Heart right ventricle (tissue), 16 donors: ENCODE measurements around the gene MAN1C1. TPM values are rescaled to one million over a fixed set of nuclear protein-coding genes. Genes with fewer than 3 reads are reported as not detected.
"Not testable (repeated sequence)": the region's sequence is repeated elsewhere in the genome, so short reads cannot be mapped to it uniquely, and the experiment has no call there.

Source experiments
- ATAC-seq, 8 donors: fragments of 200-7000 bp; cut with Tn5 transposase; one replicate each; pipeline ENCODE4 v1.9.1; 2020; ENCODE audit warnings: mild to moderate bottlenecking in 8 of 8, moderate library complexity in 8 of 8, moderate number of reproducible peaks in 1 of 8
- DNase-seq, 2 donors: peaks; one replicate each; pipeline ENCODE4 v3.0.0-alpha.2; 2020
- H3K27ac ChIP-seq, 10 donors: fragments of 200-600 bp; sonication (generic) in 2 of 10; one replicate each; pipeline versions ENCODE4 v1.5.0 to v1.8.0; 2020 to 2022; ENCODE audit warnings: mild to moderate bottlenecking in 3 of 10
- H3K27me3 ChIP-seq, 7 donors: fragments of 200-600 bp; one replicate each; pipeline ENCODE4 v1.8.0; 2021 to 2022; ENCODE audit warnings: mild to moderate bottlenecking in 2 of 7
- H3K36me3 ChIP-seq, 9 donors: fragments of 200-600 bp; sonication (generic) in 1 of 9; one replicate each; pipeline versions ENCODE4 v1.5.0 to v1.8.0; 2020 to 2022; ENCODE audit warnings: mild to moderate bottlenecking in 2 of 9
- H3K4me1 ChIP-seq, 9 donors: fragments of 200-600 bp; sonication (generic) in 1 of 9; one replicate each; pipeline versions ENCODE4 v1.5.0 to v1.8.0; 2020 to 2022; ENCODE audit warnings: mild to moderate bottlenecking in 4 of 9
- H3K4me3 ChIP-seq, 10 donors: fragments of 200-600 bp; sonication (generic) in 2 of 10; one replicate each; pipeline versions ENCODE4 v1.5.0 to v1.8.0; 2020 to 2022; ENCODE audit warnings: mild to moderate bottlenecking in 7 of 10, moderate library complexity in 2 of 10
- H3K9me3 ChIP-seq, 11 donors: fragments of 200-600 bp in 10 of 11; sonication (generic) in 2 of 11; one replicate each; pipeline versions ENCODE4 v1.5.0 to v1.8.0; 2013 to 2022; ENCODE audit warnings: mild to moderate bottlenecking in 2 of 11, control low read depth in 1 of 11, moderate library complexity in 1 of 11
- CTCF ChIP-seq, 9 donors: fragments of 200-600 bp; sonication (generic) in 2 of 9; IDR thresholded peaks; one replicate each; pipeline versions ENCODE4 v1.5.0 to v1.8.0; 2021 to 2022; ENCODE audit warnings: antibody characterized with exemption in 9 of 9, mild to moderate bottlenecking in 5 of 9, moderate library complexity in 1 of 9
- WGBS, 2 donors: extraction: QIAGEN DNeasy Blood & Tissue Kit; methylation state at CpG; one replicate each; pipeline ENCODE4 v1.1.7; 2013; ENCODE audit warnings: inconsistent platforms in 1 of 2; 5-methylcytosine and 5-hydroxymethylcytosine counted together
- intact Hi-C, 10 donors: fragments of 100-400 bp; cut with DNase I; formaldehyde crosslinking; loops; one replicate each; pipeline versions ENCODE4 v1.11.1 to v1.14.2; 2022
- polyA plus RNA-seq, 2 donors: library from polyadenylated mRNA; stranded (reverse); fragments of 200-250 nt; gene quantifications; one replicate each; pipeline ENCODE4 v1.2.3, GENCODE V29; 2013
- total RNA-seq, 10 donors: library from RNA; stranded (reverse); fragmentation: NEBNext Ultra II Directional in 3 of 10; extraction: Animal tissue kit (Norgen Biotek cat#: 25700) in 3 of 10; gene quantifications; one replicate each; pipeline versions ENCODE4 v1.2.1 to v1.2.4, GENCODE V29; 2021 to 2023
- donor health status: Arrhythmogenic right ventricular cardiomyopathy.
- donor health status: ischemic (EF 13 %, LVEDD 7.1; RV severe dilation, severe dysfunction).
- donor health status: healthy with polysubstance abuse.
- donor health status: DM: no; HTN: yes; CAD: no.
- donor health status: DM: no; HTN: no; CAD: no.
- donor health status: ischemic (EF 25% LVEDD 6.9; RV normal size, moderate dysfunction).
- donor health status: ischemic (EF 25% LVEDD 5.7; RV mildly dilated, moderate dysfunction).
- donor health status: healthy.
- donor health status: DM: yes; HTN: yes; CAD: no.
- donor health status: Ischemic cardiomyopathy.
- donor health status: ischemic (EF 35%, LVEDD 5.7; RV mildly dilated, moderate dysfunction).
- donor health status: nonischemic (EF 11% LVEDD 7.7; RV severe dilation, severe dysfunction).
- donor health status: DM: yes; HTN: yes; CAD: no.
- donor health status: PGD.
- donor health status: ischemic (EF 29% LVEDD 5.4; RV normal size, mild dysfunction).
- donor health status: nonischemic (EF 23%, LVEDD 6.1; RV moderate dilation, normal function).

MAN1C1 gene
- total and polyA plus RNA-seq, 12 donors, result 9.7 to 23.4 (median 13.4) TPM

GRCh38 chr1:25695090-25695770 is 78.6 kb downstream of the MAN1C1 start:
- DNase-seq (peak; percentile 75 to 82), ATAC-seq (peak; percentile 76 to 90 (median 86))
- WGBS, 2 donors, result 37 to 56% methylated on average over 15 of the region's 15 CpGs
- Histone ChIP-seq H3K27me3 (no peaks in the 10 kb centered on the region), H3K36me3 (no peaks in the 10 kb centered on the region), H3K9me3 (no peaks in the 10 kb centered on the region), H3K4me3 (no peak overlapping the region), H3K27ac (peak overlapping the region in 9 of 10 donors; percentile 76 to 96 (median 90)), H3K4me1 (peaks cover 7 to 80% (median 57%) of the 10 kb centered on the region in 9 donors)
- TF ChIP-seq CTCF (IDR thresholded peaks at IDR 0.05), result peak in 7 of 9 donors; percentile 17 to 56 (median 38)
- intact Hi-C loops, result loop anchor here in 7 of 10 donors (1.0 to 10.0 kb wide), 9 partner anchors 34 to 102 kb away; partner anchors contain the start of gene MAN1C1 (in 2 of the 7)

DNA sequence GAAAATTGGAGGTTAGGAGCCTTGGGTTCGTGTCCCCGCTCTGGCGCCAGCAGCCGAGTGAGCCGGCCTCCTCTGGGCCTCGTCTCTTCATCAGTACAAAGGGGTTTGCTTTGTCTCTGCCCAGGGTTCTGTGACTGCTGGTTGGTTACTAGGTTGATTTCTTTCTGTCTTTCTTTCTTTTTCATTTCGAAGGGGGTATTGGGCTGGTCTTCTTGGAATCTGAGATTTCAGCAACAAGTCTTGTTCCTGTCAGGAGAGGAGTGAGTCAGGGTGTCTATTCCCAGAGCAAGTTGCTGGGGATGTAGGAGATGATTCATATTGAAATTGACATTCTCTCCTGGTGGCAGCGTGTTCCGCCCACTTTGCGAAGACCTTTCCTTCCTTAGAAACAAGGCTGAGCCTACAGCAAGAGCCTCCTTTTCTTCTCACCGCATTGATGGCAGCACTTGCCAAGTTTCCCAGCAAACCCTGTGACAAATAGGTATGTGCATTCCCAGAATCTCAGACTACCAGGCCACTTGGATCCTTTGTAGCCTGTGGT is 79.2 kb downstream of the MAN1C1 start:
- intact Hi-C loops, result loop anchor here in 7 of 10 donors (1.0 to 10.0 kb wide), 9 partner anchors 33 to 101 kb away; partner anchors contain the start of gene MAN1C1 (in 2 of the 7)
- TF ChIP-seq CTCF (IDR thresholded peaks at IDR 0.05), result no peak
- H3K27ac ChIP-seq, result peak overlapping the region in 9 of 10 donors; percentile 76 to 96 (median 90)
- DNase-seq (no peak), ATAC-seq (peak in 1 of 8 donors; percentile 50)
- no peaks in the 10 kb centered on the region for H3K9me3 ChIP-seq
- H3K27me3 ChIP-seq, result no peaks in the 10 kb centered on the region
- H3K4me1 ChIP-seq, result peaks cover 8 to 86% (median 63%) of the 10 kb centered on the region in 9 donors
- WGBS, 2 donors, result 72% methylated on average over 11 of the region's 11 CpGs
- no peaks in the 10 kb centered on the region for H3K36me3 ChIP-seq
- H3K4me3 ChIP-seq, result no peak overlapping the region

DNA sequence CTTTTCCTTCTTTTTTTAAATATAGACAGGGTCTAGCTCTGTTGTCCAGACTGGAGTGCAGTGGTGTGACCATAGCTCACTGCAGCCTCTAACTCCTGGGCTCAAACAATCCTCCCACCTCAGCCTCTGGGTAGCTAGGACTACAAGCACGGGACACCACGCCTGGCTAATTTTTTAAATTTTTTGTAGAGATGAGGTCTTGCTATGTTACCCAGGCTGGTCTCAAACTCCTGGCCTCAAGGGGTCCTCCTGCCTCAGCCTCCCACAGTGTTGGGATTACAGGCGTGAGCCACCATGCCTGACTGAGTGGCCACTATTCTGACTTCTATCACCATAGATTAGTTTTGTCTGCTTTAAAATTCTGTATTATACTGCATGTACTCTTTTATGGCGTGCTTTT is 80.1 kb downstream of the MAN1C1 start:
- H3K9me3 ChIP-seq, DNase-seq, H3K4me3 ChIP-seq, ATAC-seq, H3K27me3 ChIP-seq, H3K36me3 ChIP-seq: not testable (repeated sequence)
- H3K4me1 ChIP-seq, result peaks cover 13 to 94% (median 71%) of the 10 kb centered on the region in 9 donors
- H3K27ac ChIP-seq, result peak overlapping the region in 9 of 10 donors; percentile 76 to 96 (median 90)
- intact Hi-C loops, result loop anchor here in 6 of 10 donors (5.0 to 10.0 kb wide), 5 partner anchors 39 to 101 kb away; partner anchors contain the start of gene MAN1C1 (in 1 of the 6)
- WGBS, 2 donors, result 96 to 97% methylated on average over 4 of the region's 4 CpGs

GRCh38 chr1:25697435-25698217 is 81.0 kb downstream of the MAN1C1 start:
- Histone ChIP-seq H3K36me3 (no peaks in the 10 kb centered on the region), H3K27ac (peak overlapping the region in 8 of 10 donors; percentile 86 to 96 (median 90)), H3K4me1 (peaks cover 13 to 98% (median 81%) of the 10 kb centered on the region in 9 donors), H3K4me3 (no peak overlapping the region), H3K27me3 (no peaks in the 10 kb centered on the region), H3K9me3 (no peaks in the 10 kb centered on the region)
- 63 to 72% methylated on average over 10 of the region's 10 CpGs for WGBS, 2 donors
- ATAC-seq (no peak), DNase-seq (no peak)
- TF ChIP-seq CTCF (IDR thresholded peaks at IDR 0.05), result peak in 1 of 9 donors; percentile 4
- intact Hi-C loops, result loop anchor here in 6 of 10 donors (5.0 to 10.0 kb wide), 5 partner anchors 40 to 100 kb away; partner anchors contain the start of gene MAN1C1 (in 1 of the 6)
